ENCODE results near the gene SEC11C. TPM values are rescaled to one million over a fixed set of nuclear protein-coding genes. Genes with fewer than 3 reads are reported as not detected.

The SEC11C gene
- total and polyA plus RNA-seq, 2 experiments from 2014 or later: 103 to 230 TPM

DNA sequence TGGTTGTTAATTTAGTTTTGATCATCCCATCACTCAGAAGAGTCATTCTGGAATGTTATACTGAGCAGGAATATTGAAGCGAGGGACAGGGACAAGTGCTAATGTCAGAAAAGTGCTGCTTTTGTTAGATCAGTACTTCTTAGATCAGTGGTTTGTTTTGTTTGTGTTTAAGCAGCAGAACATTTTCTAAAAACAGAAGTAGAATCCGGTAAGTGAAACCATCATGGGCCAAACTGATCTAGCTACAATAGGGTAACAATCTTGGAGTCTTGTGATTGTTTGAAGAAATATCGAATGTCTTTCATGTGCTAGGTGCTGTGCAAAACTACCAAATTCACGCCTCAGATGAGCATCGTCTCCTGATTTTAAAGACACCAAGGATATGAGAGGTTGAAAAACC, 45.1 kb upstream of the SEC11C start:
- Histone ChIP-seq H3K36me3 (replicated peaks; ENCODE audit: insufficient read depth, low read depth) (no peaks in the 10 kb centered on the region), H3K4me3 (no peak overlapping the region), H4K20me1 (ENCODE audit: insufficient read depth, poor library complexity, severe bottlenecking) (no peaks in the 10 kb centered on the region), H3K4me2 (no peak overlapping the region), H3K9me3 (ENCODE audit: low read depth) (no peaks in the 10 kb centered on the region), H3K79me2 (no peaks in the 10 kb centered on the region), H3K4me1 (ENCODE audit: insufficient read depth) (no peaks in the 10 kb centered on the region), H2AFZ (no peak overlapping the region), H3K9me2 (replicated peaks; ENCODE audit: insufficient read depth) (no peaks in the 10 kb centered on the region), H3K27ac (no peak overlapping the region), H3K27me3 (no peaks in the 10 kb centered on the region)
- WGBS (ENCODE audit: low lambda C conversion rate, missing lambda C conversion rate): 96% methylated on average over 5 of the region's 5 CpGs
- TF ChIP-seq EZH2phosphoT487 (IDR thresholded peaks at IDR 0.05; ENCODE audit: low read depth, severe bottlenecking, unreplicated experiment) (no peak), EZH2 (IDR thresholded peaks at IDR 0.05; ENCODE audit: borderline replicate concordance) (no peak)
- TF ChIP-seq, protein P1, sequence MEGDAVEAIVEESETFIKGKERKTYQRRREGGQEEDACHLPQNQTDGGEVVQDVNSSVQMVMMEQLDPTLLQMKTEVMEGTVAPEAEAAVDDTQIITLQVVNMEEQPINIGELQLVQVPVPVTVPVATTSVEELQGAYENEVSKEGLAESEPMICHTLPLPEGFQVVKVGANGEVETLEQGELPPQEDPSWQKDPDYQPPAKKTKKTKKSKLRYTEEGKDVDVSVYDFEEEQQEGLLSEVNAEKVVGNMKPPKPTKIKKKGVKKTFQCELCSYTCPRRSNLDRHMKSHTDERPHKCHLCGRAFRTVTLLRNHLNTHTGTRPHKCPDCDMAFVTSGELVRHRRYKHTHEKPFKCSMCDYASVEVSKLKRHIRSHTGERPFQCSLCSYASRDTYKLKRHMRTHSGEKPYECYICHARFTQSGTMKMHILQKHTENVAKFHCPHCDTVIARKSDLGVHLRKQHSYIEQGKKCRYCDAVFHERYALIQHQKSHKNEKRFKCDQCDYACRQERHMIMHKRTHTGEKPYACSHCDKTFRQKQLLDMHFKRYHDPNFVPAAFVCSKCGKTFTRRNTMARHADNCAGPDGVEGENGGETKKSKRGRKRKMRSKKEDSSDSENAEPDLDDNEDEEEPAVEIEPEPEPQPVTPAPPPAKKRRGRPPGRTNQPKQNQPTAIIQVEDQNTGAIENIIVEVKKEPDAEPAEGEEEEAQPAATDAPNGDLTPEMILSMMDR (IDR thresholded peaks at IDR 0.05; ENCODE audit: poor library complexity): no peak
- DNase-seq (ENCODE audit: low spot score): no peak

DNA sequence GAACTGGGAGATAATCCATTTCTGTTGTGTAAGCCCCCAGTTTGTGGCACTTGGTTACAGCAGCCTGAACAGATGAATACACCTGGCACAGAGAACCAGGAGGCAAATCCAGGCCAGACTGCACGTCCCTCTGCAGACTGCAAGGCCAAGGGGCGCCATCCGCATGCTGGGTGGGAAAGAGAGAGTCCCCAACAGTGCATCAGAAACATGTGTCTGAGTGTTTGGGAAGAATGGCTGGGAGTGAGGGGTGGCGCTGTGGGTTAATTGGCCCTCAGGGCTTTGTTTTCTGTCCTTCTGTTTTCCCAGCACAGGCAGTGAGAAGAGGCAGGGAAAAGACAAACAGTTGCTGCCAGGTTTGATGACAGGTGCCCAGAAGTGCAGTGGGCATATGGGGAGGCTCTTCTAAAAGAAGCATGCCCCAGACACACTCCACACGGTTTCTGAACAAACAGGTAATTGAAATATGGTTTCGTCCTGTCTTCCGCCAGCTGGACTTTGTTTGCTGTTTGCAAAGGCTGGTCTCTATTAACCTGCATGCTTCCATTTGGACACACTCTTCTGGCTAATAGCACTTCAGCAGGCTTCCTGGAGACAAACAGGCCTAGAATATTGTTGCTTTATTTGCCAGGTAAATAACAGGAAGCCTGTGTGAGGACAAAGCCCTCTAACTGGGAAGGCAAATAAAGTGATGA, 43.4 kb upstream of the SEC11C start:
- Histone ChIP-seq H3K4me3 (no peak overlapping the region), H3K9me3 (ENCODE audit: low read depth) (no peaks in the 10 kb centered on the region), H3K36me3 (replicated peaks; ENCODE audit: insufficient read depth, low read depth) (no peaks in the 10 kb centered on the region), H3K27me3 (no peaks in the 10 kb centered on the region), H3K9me2 (replicated peaks; ENCODE audit: insufficient read depth) (no peaks in the 10 kb centered on the region), H2AFZ (no peak overlapping the region), H3K4me1 (ENCODE audit: insufficient read depth) (no peaks in the 10 kb centered on the region), H3K27ac (no peak overlapping the region), H3K79me2 (no peaks in the 10 kb centered on the region), H3K4me2 (no peak overlapping the region), H4K20me1 (ENCODE audit: insufficient read depth, poor library complexity, severe bottlenecking) (no peaks in the 10 kb centered on the region)
- TF ChIP-seq, protein P1 (IDR thresholded peaks at IDR 0.05; ENCODE audit: poor library complexity): no peak
- TF ChIP-seq EZH2 (IDR thresholded peaks at IDR 0.05; ENCODE audit: borderline replicate concordance) (no peak), EZH2phosphoT487 (IDR thresholded peaks at IDR 0.05; ENCODE audit: low read depth, severe bottlenecking, unreplicated experiment) (no peak)
- 59% methylated on average over 7 of the region's 7 CpGs for WGBS (ENCODE audit: low lambda C conversion rate, missing lambda C conversion rate)
- DNase-seq (ENCODE audit: low spot score): no peak

DNA sequence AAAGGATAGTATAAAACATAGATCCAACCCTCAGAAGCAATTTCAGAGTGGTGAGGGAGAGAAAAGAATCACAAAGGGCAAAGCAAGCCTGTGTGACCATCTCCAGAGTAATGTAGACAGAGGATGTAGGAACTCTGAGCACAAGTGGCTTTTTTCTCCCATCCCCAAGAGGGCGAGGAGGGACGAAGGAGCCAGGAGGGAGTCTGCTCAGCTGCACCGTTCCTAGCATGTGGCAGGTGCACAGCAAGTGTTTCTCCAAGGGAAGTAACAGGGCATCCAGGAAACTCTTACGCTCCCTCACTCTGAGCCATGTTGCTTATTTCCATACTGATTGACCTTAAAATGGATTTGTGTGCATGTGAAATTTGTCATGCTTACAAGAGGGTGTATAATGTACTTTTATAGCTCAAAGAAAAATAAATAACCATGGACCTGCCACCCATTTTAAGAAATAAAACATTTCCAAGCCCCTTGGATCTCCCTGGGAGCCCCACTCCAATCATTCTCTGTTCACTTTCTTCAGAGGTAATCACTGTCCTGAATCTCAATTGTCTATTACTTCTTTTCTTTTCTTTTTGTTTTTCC, 37.8 kb upstream of the SEC11C start:
- WGBS (ENCODE audit: low lambda C conversion rate, missing lambda C conversion rate): 42% methylated on average over 4 of the region's 4 CpGs
- Histone ChIP-seq H3K9me3 (ENCODE audit: low read depth) (no peaks in the 10 kb centered on the region), H3K27me3 (no peaks in the 10 kb centered on the region), H3K9me2 (replicated peaks; ENCODE audit: insufficient read depth) (no peaks in the 10 kb centered on the region), H3K4me1 (ENCODE audit: insufficient read depth) (no peaks in the 10 kb centered on the region), H3K79me2 (no peaks in the 10 kb centered on the region), H3K27ac (no peak overlapping the region), H4K20me1 (ENCODE audit: insufficient read depth, poor library complexity, severe bottlenecking) (no peaks in the 10 kb centered on the region), H3K4me2 (no peak overlapping the region), H2AFZ (no peak overlapping the region), H3K36me3 (replicated peaks; ENCODE audit: insufficient read depth, low read depth) (no peaks in the 10 kb centered on the region), H3K4me3 (no peak overlapping the region)
- DNase-seq (ENCODE audit: low spot score): no peak
- TF ChIP-seq, protein P1 (IDR thresholded peaks at IDR 0.05; ENCODE audit: poor library complexity): no peak
- TF ChIP-seq EZH2 (IDR thresholded peaks at IDR 0.05; ENCODE audit: borderline replicate concordance) (no peak), EZH2phosphoT487 (IDR thresholded peaks at IDR 0.05; ENCODE audit: low read depth, severe bottlenecking, unreplicated experiment) (no peak)
